PFSK-1 (cell line): Measurements from ENCODE around the gene UBA52.
A peak's percentile ranks its signal among the peaks of the same experiment; 100 is the strongest.

ENCODE experiments used
- FOXP2 ChIP-seq: optimal IDR thresholded peaks from 2 replicates; pipeline ENCODE3; 2011; ENCODE audit warnings: borderline replicate concordance, control low read depth, inconsistent platforms; ENCODE audit not compliant: insufficient read depth; ENCODE audit errors: extremely low read length, extremely low read depth
- POLR2AphosphoS5 ChIP-seq: IDR thresholded peaks from 2 replicates; pipeline ENCODE4 v1.6.1; 2012; ENCODE audit warnings: low read depth, mild to moderate bottlenecking, control low read depth, low read length, moderate library complexity
- REST ChIP-seq, 2 experiments: IDR thresholded peaks; 2 replicates each; pipeline versions ENCODE4 v1.6.1 to v1.8.0; 2011 to 2012; ENCODE audit warnings: low read depth in 2 of 2, low read length in 2 of 2, control low read depth in 1 of 2, inconsistent platforms in 1 of 2, mild to moderate bottlenecking in 1 of 2, moderate library complexity in 1 of 2; ENCODE audit not compliant: insufficient read depth in 1 of 2
- SIN3A ChIP-seq: IDR thresholded peaks from 2 replicates; pipeline ENCODE4 v1.6.1; 2012; ENCODE audit warnings: mild to moderate bottlenecking, low read length, moderate library complexity, borderline replicate concordance; ENCODE audit not compliant: insufficient read depth
- TAF1 ChIP-seq: IDR thresholded peaks from 2 replicates; pipeline ENCODE4 v1.6.1; 2012; ENCODE audit warnings: low read length, control low read depth, borderline replicate concordance; ENCODE audit not compliant: insufficient read depth

UBA52 gene

GRCh38 chr19:18559685-18560084, 12.0 kb upstream of the UBA52 start:
- TF ChIP-seq POLR2AphosphoS5 (no peak), FOXP2 (no peak), TAF1 (no peak), SIN3A (no peak), REST (IDR thresholded peaks at IDR 0.05; ENCODE audit: insufficient read depth in 1 of 2, low read depth in 2 of 2, low read length in 2 of 2) (no peak)

- TF ChIP-seq SIN3A: no peak
- TF ChIP-seq TAF1: no peak
- no peak for TF ChIP-seq REST (IDR thresholded peaks at IDR 0.05; ENCODE audit: insufficient read depth in 1 of 2, low read depth in 2 of 2, low read length in 2 of 2)
- TF ChIP-seq POLR2AphosphoS5: no peak
- no peak for TF ChIP-seq FOXP2
Measured at GRCh38 chr19:18562086-18562485, 9.6 kb upstream of the UBA52 start.

GRCh38 chr19:18566953-18567352, 4.7 kb upstream of the UBA52 start:
- TF ChIP-seq SIN3A: no peak
- no peak for TF ChIP-seq REST (IDR thresholded peaks at IDR 0.05; ENCODE audit: insufficient read depth in 1 of 2, low read depth in 2 of 2, low read length in 2 of 2)
- TF ChIP-seq POLR2AphosphoS5: no peak
- no peak for TF ChIP-seq TAF1
- TF ChIP-seq FOXP2: no peak

GRCh38 chr19:18568367-18568766, 3.3 kb upstream of the UBA52 start:
- TF ChIP-seq FOXP2 (no peak), SIN3A (no peak)

GRCh38 chr19:18574691-18575291, 3.1 kb downstream of the UBA52 start:
- TF ChIP-seq POLR2AphosphoS5 (0 out of 2 replicates have a peak, but pooled peaks have one; percentile 4), REST (IDR thresholded peaks at IDR 0.05; ENCODE audit: insufficient read depth in 1 of 2, low read depth in 2 of 2, low read length in 2 of 2) (no peak), SIN3A (no peak), FOXP2 (no peak)
